Measurements from ENCODE around the gene PDZD2.
"Not testable (repeated sequence)": the region's sequence is repeated elsewhere in the genome, so short reads cannot be mapped to it uniquely, and the experiment has no call there.

Gene PDZD2

DNA sequence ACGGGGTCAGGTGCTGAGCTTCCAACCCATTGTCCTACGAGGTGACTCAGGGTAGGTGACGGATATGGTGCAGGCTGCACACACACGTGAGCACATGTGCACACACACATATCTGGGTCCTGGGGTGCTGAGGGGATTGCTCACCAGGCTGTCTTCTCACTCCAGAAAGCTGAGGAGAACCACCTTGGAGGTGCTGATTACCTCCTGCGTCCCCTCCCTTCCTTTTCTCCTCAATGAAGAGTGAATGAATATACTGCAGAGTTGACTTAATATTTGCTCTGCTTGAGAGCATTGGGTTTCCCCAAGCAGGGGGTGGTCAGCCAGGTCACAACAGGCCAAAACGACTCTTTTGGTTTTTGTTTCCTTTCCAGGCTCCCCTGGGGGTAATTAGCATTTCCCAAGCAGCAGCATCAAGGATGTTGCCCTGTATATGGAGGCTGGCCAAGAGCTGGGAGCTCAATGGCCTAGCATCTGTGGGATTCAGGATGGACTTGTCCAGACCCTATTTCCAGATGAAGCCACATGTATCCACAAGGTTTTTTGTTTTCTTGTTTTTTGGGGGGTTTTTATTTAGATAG is 49.7 kb downstream of the PDZD2 start:
- TF ChIP-seq, protein P1, sequence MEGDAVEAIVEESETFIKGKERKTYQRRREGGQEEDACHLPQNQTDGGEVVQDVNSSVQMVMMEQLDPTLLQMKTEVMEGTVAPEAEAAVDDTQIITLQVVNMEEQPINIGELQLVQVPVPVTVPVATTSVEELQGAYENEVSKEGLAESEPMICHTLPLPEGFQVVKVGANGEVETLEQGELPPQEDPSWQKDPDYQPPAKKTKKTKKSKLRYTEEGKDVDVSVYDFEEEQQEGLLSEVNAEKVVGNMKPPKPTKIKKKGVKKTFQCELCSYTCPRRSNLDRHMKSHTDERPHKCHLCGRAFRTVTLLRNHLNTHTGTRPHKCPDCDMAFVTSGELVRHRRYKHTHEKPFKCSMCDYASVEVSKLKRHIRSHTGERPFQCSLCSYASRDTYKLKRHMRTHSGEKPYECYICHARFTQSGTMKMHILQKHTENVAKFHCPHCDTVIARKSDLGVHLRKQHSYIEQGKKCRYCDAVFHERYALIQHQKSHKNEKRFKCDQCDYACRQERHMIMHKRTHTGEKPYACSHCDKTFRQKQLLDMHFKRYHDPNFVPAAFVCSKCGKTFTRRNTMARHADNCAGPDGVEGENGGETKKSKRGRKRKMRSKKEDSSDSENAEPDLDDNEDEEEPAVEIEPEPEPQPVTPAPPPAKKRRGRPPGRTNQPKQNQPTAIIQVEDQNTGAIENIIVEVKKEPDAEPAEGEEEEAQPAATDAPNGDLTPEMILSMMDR (IDR thresholded peaks at IDR 0.05; ENCODE audit: extremely low read depth, insufficient read depth, missing control alignments), result no peak
- in situ Hi-C loops (cut with MboI; ENCODE audit: low pct_unique_long_range_greater_than_20kb, low sequenced_read_pairs, unreplicated experiment), result no loop called here
- DNase-seq (ENCODE audit: low spot score), result no peak

DNA sequence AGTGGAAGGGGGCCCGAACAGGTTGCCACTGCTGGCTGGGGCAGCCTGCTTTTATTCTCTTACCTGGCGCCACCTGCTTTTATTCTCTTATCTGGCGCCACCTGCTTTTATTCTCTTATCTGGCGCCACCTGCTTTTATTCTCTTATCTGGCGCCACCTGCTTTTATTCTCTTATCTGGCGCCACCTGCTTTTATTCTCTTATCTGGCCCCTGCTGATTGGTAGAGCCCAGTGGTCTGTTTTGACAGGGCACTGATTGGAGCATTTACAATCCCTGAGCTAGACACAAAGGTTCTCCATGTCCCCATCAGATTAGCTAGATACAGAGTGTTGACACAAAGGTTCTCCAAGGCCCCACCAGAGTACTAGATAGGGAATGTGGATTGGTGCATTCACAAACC is 52.5 kb downstream of the PDZD2 start:
- in situ Hi-C loops (cut with MboI; ENCODE audit: low pct_unique_long_range_greater_than_20kb, low sequenced_read_pairs, unreplicated experiment); DNase-seq (ENCODE audit: low spot score): not testable (repeated sequence)

DNA sequence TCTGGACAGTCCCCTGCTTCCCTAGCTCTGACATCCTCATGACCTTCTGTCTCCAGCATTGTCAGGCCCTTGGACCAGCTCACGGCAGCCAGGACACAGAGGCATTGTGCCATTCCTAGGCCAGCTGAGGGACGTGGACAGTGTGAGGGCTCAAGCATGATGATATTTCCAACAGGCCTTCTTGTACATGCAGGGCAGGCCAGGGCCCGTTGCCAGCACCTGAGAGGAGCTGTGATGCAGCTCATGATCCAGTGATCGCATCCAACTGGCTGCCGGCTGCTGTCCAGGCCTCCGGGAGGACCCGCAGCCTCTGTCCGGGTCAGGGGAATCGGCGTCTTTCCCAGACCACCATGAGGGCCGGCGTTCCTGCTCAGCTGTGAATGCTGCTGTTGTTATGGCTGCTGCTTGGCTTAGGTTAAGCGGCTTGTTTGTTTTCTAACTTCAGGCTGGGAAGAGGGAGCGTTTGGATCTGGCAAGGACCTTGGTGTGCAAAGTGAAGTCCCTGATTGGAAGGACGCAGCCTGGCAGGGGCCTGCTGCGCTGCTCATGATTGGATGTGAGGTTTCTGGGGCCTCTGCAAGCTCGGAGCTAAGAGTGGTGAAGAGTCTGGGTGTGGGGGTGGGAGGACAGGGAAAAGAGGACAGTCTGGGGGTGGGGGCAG is 53.8 kb downstream of the PDZD2 start:
- no peak for DNase-seq (ENCODE audit: low spot score)
- TF ChIP-seq, protein P1 (IDR thresholded peaks at IDR 0.05; ENCODE audit: extremely low read depth, insufficient read depth, missing control alignments), result no peak
- in situ Hi-C loops (cut with MboI; ENCODE audit: low pct_unique_long_range_greater_than_20kb, low sequenced_read_pairs, unreplicated experiment), result no loop called here

DNA sequence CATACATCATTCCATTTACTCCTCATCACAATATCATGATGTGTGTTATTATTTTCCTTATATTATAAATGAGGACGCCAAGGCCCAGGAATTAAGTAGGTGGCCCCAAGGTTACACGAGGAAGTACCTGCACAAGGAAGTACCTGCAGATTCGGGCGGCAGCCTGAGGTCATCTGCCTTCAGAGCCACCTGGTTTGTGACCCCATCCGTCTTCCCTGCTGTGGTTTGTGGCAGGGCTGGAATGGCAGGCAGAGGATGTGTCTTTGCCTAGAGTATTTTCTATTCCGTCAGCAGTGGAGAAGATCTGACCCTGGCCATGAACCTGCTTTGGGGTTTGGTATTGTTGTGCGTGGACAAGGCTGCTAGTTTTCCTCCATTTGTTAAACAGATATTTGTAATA is 59.7 kb downstream of the PDZD2 start:
- in situ Hi-C loops (cut with MboI; ENCODE audit: low pct_unique_long_range_greater_than_20kb, low sequenced_read_pairs, unreplicated experiment), result no loop called here
- no peak for DNase-seq (ENCODE audit: low spot score)
- TF ChIP-seq, protein P1 (IDR thresholded peaks at IDR 0.05; ENCODE audit: extremely low read depth, insufficient read depth, missing control alignments), result no peak

DNA sequence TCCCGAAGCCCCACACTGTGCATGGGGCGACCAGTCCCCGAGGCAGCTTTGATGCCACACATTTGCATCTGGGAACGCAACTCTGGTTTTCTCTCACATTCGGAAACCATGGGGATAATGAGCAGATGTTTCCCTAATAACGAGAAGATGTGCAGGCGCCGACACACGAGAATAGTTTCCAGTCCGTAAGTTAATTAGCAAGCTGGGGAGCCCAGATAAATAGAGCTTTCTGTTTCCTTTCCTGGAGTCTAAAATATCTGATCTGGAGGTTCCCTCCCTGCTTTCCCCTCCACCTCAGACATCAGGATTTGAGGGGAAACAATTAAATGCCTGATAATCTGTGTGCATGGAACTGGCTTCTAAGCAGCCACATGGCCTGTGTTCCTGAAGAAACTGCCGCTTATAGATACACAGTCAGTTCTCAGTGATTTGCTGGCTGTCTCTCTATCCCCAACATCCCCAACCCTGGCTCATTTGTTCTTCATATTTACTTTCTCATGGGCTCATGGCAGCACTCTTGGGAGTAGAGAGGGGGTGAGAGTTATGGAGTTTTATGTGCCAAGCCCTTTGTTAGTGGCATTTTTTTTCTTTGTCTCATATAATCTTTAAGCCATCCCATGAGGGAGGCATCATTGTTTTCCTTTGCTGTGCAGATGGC is 62.8 kb downstream of the PDZD2 start:
- in situ Hi-C loops (cut with MboI; ENCODE audit: low pct_unique_long_range_greater_than_20kb, low sequenced_read_pairs, unreplicated experiment), result no loop called here
- TF ChIP-seq, protein P1 (IDR thresholded peaks at IDR 0.05; ENCODE audit: extremely low read depth, insufficient read depth, missing control alignments), result no peak
- no peak for DNase-seq (ENCODE audit: low spot score)

DNA sequence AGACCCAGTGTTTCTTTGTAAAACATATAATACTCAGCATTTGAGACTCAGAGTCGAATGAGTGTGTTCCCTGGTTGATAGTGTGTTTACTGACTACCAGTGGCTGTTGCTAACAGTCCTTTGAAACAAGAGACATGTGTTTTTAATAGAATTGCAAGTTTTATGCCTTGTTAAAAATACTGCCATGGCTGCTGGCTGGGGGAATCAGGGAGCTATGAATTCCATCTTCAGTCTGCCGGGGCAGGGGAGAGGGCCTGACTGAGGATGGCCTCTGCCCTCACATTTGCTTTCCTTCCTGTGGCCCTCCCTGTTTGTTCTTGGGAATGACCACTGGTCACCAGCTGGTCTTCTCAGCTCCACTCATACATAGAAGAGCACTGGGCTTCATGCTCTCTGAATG is 63.8 kb downstream of the PDZD2 start:
- in situ Hi-C loops (cut with MboI; ENCODE audit: low pct_unique_long_range_greater_than_20kb, low sequenced_read_pairs, unreplicated experiment), result no loop called here
- no peak for DNase-seq (ENCODE audit: low spot score)
- TF ChIP-seq, protein P1 (IDR thresholded peaks at IDR 0.05; ENCODE audit: extremely low read depth, insufficient read depth, missing control alignments), result no peak

DNA sequence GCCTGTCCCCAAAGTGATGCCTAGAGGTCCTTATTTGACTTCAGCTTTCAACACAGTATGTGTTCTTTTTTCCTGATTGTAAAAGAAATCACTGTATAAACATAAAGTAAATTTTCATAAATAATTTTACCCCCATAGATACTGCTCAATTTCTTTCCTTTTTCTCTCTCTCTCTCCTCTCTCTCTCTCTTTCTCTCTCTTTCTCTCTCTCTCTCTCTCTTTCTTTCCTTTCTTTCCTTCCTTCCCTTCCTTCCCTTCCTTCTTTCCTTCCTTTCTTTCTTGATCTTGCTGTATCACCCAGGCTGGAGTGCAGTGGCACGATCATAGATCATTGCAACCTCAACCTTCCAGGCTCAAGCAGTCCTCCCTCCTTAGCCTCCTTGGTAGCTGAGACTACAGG is 64.8 kb downstream of the PDZD2 start:
- in situ Hi-C loops (cut with MboI; ENCODE audit: low pct_unique_long_range_greater_than_20kb, low sequenced_read_pairs, unreplicated experiment), result no loop called here
- no peak for DNase-seq (ENCODE audit: low spot score)
- TF ChIP-seq, protein P1 (IDR thresholded peaks at IDR 0.05; ENCODE audit: extremely low read depth, insufficient read depth, missing control alignments), result no peak

Data from GM13977 (cell line).